DND-41 (cell line): Measurements from ENCODE around the gene NLGN2.
"Not testable (repeated sequence)": the region's sequence is repeated elsewhere in the genome, so short reads cannot be mapped to it uniquely, and the experiment has no call there.

Experiments used
- ATAC-seq: fragments of 200-7000 bp; cut with Tn5 transposase; 3 replicates; pipeline ENCODE4 v1.9.1; 2021; ENCODE audit warnings: low read depth; ENCODE audit not compliant: insufficient read depth
- DNase-seq: peaks from one replicate; pipeline ENCODE4 v3.0.0-alpha.2; 2020
- H2AFZ ChIP-seq: 2 replicates; pipeline ENCODE4 v1.6.0; 2012; ENCODE audit warnings: low read depth, low read length
- H3K27ac ChIP-seq: 2 replicates; pipeline ENCODE4 v1.5.1; 2012; ENCODE audit warnings: low read length, inconsistent platforms
- H3K27me3 ChIP-seq: fragments of 200-600 bp; sonication (generic); 2 replicates; pipeline ENCODE4 v1.6.0; 2012; ENCODE audit warnings: low read length, mild to moderate bottlenecking, inconsistent platforms; ENCODE audit not compliant: insufficient read depth, poor library complexity
- H3K36me3 ChIP-seq: 2 replicates; pipeline ENCODE4 v1.5.1; 2012; ENCODE audit warnings: low read length, inconsistent platforms; ENCODE audit not compliant: insufficient read depth
- H3K4me1 ChIP-seq: 2 replicates; pipeline ENCODE4 v1.5.1; 2012; ENCODE audit warnings: mild to moderate bottlenecking, low read length; ENCODE audit not compliant: insufficient read depth
- H3K4me2 ChIP-seq: 2 replicates; pipeline ENCODE4 v1.6.0; 2012; ENCODE audit warnings: mild to moderate bottlenecking, moderate library complexity, low read length, inconsistent platforms; ENCODE audit not compliant: insufficient read depth
- H3K4me3 ChIP-seq, 2 experiments: fragments of 200-600 bp in 1 of 2; shearing (Covaris generic) in 1 of 2; 2 replicates each; pipeline ENCODE4 v1.5.1; 2012 to 2016; ENCODE audit warnings: inconsistent platforms in 2 of 2, low read length in 2 of 2, mild to moderate bottlenecking in 2 of 2, low read depth in 1 of 2, moderate library complexity in 1 of 2
- H3K79me2 ChIP-seq: 2 replicates; pipeline ENCODE4 v1.6.0; 2012; ENCODE audit warnings: low read length, inconsistent platforms; ENCODE audit not compliant: insufficient read depth
- H3K9ac ChIP-seq: 2 replicates; pipeline ENCODE4 v1.6.0; 2012; ENCODE audit warnings: low read depth, mild to moderate bottlenecking, inconsistent platforms, low read length, moderate library complexity
- H3K9me3 ChIP-seq: 2 replicates; pipeline ENCODE4 v1.5.1; 2012; ENCODE audit warnings: low read length, moderate library complexity, mild to moderate bottlenecking, inconsistent platforms; ENCODE audit not compliant: insufficient read depth, severe bottlenecking
- H4K20me1 ChIP-seq: 2 replicates; pipeline ENCODE4 v1.6.0; 2012; ENCODE audit warnings: low read length; ENCODE audit not compliant: insufficient read depth
- EZH2 ChIP-seq: IDR thresholded peaks from 3 replicates; pipeline ENCODE4 v1.6.1; 2012; ENCODE audit warnings: borderline replicate concordance, low read depth, mild to moderate bottlenecking, moderate library complexity, low read length, inconsistent platforms; ENCODE audit not compliant: severe bottlenecking
- TF ChIP-seq, protein P1 (sequence below): IDR thresholded peaks from 2 replicates; pipeline ENCODE4 v1.5.1; 2012; ENCODE audit warnings: borderline replicate concordance, low read length, moderate library complexity, mild to moderate bottlenecking; ENCODE audit not compliant: poor library complexity, severe bottlenecking; ENCODE audit errors: extremely low read depth

NLGN2 gene

GRCh38 chr17:7407485-7408251 lies at the start of gene NLGN2:
Gene NLGN2, plus strand, starts transcription at chr17:7407845. Its CDS starts 411 bp downstream, at chr17:7408256.
- Histone ChIP-seq H3K36me3 (peaks cover 23% of the 10 kb centered on the region), H3K27me3 (no peaks in the 10 kb centered on the region), H4K20me1 (0 out of 2 replicates have a peak, but pooled peaks cover 2% of the 10 kb centered on the region), H2AFZ (no peak within 1 kb of the TSS), H3K9me3 (no peaks in the 10 kb centered on the region), H3K4me2 (no peak within 1 kb of the TSS), H3K79me2 (peaks cover 9% of the 10 kb centered on the region; the same call in 1 of the 2 replicates), H3K9ac (no peak within 1 kb of the TSS), H3K4me3 (no peak within 1 kb of the TSS), H3K4me1 (peaks cover 24% of the 10 kb centered on the region), H3K27ac (no peak within 1 kb of the TSS)
- TF ChIP-seq, protein P1, sequence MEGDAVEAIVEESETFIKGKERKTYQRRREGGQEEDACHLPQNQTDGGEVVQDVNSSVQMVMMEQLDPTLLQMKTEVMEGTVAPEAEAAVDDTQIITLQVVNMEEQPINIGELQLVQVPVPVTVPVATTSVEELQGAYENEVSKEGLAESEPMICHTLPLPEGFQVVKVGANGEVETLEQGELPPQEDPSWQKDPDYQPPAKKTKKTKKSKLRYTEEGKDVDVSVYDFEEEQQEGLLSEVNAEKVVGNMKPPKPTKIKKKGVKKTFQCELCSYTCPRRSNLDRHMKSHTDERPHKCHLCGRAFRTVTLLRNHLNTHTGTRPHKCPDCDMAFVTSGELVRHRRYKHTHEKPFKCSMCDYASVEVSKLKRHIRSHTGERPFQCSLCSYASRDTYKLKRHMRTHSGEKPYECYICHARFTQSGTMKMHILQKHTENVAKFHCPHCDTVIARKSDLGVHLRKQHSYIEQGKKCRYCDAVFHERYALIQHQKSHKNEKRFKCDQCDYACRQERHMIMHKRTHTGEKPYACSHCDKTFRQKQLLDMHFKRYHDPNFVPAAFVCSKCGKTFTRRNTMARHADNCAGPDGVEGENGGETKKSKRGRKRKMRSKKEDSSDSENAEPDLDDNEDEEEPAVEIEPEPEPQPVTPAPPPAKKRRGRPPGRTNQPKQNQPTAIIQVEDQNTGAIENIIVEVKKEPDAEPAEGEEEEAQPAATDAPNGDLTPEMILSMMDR: no peak
- no peak for TF ChIP-seq EZH2
- ATAC-seq (no peak), DNase-seq (no peak)

DNA sequence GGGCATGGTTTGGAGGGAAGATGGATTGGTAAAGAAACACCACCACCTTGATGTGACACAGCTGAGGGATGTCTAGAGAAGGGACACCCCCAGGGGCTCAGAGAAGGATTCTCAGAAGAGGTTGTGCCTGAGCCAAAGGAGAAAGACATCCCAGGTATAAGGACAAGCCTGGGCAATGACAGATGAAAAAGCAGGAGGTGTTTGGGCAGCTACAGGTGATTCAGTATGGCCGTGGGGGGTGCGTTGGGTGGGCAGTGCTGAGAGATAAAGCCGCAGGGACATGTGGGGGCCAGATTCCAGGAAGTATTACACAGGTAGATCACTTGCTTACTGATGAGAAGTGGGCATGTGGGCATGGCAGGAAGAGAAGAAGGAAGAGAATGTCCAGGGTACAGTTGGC lies 45.7 kb upstream of the NLGN2 start:
- ATAC-seq: no peak
- H3K9ac ChIP-seq: no peak overlapping the region
- no peak overlapping the region for H3K4me2 ChIP-seq
- no peaks in the 10 kb centered on the region for H4K20me1 ChIP-seq
- no peak overlapping the region for H2AFZ ChIP-seq
- no peaks in the 10 kb centered on the region for H3K79me2 ChIP-seq
- no peaks in the 10 kb centered on the region for H3K27me3 ChIP-seq
- H3K9me3 ChIP-seq: no peaks in the 10 kb centered on the region
- no peak for TF ChIP-seq EZH2
- TF ChIP-seq, protein P1: no peak
- H3K27ac ChIP-seq: no peak overlapping the region
- H3K4me1 ChIP-seq: no peaks in the 10 kb centered on the region
- DNase-seq: no peak
- no peak overlapping the region for H3K4me3 ChIP-seq
- no peaks in the 10 kb centered on the region for H3K36me3 ChIP-seq

DNA sequence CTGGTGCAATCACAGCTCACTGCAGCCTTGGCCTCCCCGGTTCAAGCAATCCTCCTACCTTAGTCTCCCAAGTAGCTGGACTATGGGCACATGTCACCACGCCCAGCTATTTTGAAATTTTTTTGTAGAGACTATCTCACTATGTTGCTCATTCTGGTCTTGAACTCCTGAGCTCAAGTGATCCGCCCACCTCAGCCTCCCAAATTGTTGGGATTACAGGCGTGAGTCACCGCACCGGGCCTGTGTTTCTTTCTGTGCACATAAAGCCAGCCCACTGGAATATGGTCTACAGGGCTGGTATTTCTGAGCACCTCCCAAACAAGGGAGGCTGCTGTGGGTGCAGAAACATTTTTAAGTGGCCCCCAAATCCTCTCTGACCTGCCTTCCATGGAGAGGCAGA lies 44.3 kb upstream of the NLGN2 start:
- no peaks in the 10 kb centered on the region for H3K4me1 ChIP-seq
- no peak overlapping the region for H3K4me3 ChIP-seq
- H3K9me3 ChIP-seq: no peaks in the 10 kb centered on the region
- H3K9ac ChIP-seq: no peak overlapping the region
- no peaks in the 10 kb centered on the region for H3K27me3 ChIP-seq
- no peak overlapping the region for H3K27ac ChIP-seq
- H4K20me1 ChIP-seq: no peaks in the 10 kb centered on the region
- DNase-seq (no peak), ATAC-seq (no peak)
- H3K36me3 ChIP-seq: no peaks in the 10 kb centered on the region
- TF ChIP-seq, protein P1: no peak
- no peak overlapping the region for H2AFZ ChIP-seq
- no peaks in the 10 kb centered on the region for H3K79me2 ChIP-seq
- no peak overlapping the region for H3K4me2 ChIP-seq

- ATAC-seq: not testable (repeated sequence)
Observed at GRCh38 chr17:7365963-7366362, 41.7 kb upstream of the NLGN2 start.

More at GRCh38 chr17:7365963-7366362, 41.7 kb upstream of the NLGN2 start:
- not testable (repeated sequence) for H3K9ac ChIP-seq, H3K4me2 ChIP-seq, H3K36me3 ChIP-seq, H3K27ac ChIP-seq, H3K4me1 ChIP-seq, H2AFZ ChIP-seq, H4K20me1 ChIP-seq, H3K27me3 ChIP-seq, DNase-seq, H3K79me2 ChIP-seq, H3K9me3 ChIP-seq, H3K4me3 ChIP-seq
